Fibroblast of the aortic adventitia (primary cell): Measurements from ENCODE around the gene WNK2. TPM values are rescaled to one million over a fixed set of nuclear protein-coding genes. Genes with fewer than 3 reads are reported as not detected.
"Not testable (repeated sequence)": the region's sequence is repeated elsewhere in the genome, so short reads cannot be mapped to it uniquely, and the experiment has no call there.

Experiments used
- DNase-seq: peaks from one replicate; pipeline ENCODE4 v3.0.0-alpha.2; 2010; ENCODE audit warnings: low read depth
- H3K4me3 ChIP-seq: 2 replicates; pipeline ENCODE4 v1.5.1; 2011; ENCODE audit warnings: low read depth, mild to moderate bottlenecking, control low read depth, low read length, moderate library complexity
- total RNA-seq: library from RNA; depleted of rRNA; stranded (reverse); fragments of >200 nt; gene quantifications from 2 replicates; pipeline ENCODE4 v1.2.3, GENCODE V29; 2012; ENCODE audit warnings: low replicate concordance
- TF ChIP-seq, protein P1 (sequence below): IDR thresholded peaks from 2 replicates; pipeline ENCODE4 v1.5.1; 2011; ENCODE audit warnings: mild to moderate bottlenecking, low read length, control low read depth, inconsistent platforms; ENCODE audit not compliant: insufficient read depth

WNK2 gene
- total RNA-seq, 1 donor = not detected

GRCh38 chr9:93354451-93354850 lies 170.5 kb downstream of the WNK2 start:
- TF ChIP-seq, protein P1, sequence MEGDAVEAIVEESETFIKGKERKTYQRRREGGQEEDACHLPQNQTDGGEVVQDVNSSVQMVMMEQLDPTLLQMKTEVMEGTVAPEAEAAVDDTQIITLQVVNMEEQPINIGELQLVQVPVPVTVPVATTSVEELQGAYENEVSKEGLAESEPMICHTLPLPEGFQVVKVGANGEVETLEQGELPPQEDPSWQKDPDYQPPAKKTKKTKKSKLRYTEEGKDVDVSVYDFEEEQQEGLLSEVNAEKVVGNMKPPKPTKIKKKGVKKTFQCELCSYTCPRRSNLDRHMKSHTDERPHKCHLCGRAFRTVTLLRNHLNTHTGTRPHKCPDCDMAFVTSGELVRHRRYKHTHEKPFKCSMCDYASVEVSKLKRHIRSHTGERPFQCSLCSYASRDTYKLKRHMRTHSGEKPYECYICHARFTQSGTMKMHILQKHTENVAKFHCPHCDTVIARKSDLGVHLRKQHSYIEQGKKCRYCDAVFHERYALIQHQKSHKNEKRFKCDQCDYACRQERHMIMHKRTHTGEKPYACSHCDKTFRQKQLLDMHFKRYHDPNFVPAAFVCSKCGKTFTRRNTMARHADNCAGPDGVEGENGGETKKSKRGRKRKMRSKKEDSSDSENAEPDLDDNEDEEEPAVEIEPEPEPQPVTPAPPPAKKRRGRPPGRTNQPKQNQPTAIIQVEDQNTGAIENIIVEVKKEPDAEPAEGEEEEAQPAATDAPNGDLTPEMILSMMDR = no peak
- no peak overlapping the region for H3K4me3 ChIP-seq
- DNase-seq = no peak

DNA sequence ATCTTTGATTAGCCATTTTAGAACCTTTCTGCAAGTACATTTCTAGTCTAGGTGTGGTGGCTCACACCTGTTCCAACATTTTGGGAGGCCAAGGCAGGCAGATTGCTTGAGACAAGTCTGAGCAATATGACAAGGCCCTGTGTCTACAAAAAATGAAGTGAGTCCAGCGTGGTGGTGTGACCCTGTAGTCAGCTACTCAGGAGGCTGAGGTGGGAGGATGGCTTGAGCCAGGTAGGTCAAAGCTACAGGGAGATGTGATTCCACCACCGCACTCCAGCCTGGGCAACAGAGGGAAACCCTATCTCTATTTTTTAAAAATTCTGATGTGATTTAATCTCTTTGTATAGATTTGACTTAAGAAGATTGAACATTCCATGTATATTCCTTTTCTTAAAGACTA lies 171.9 kb downstream of the WNK2 start:
- no peak overlapping the region for H3K4me3 ChIP-seq
- TF ChIP-seq, protein P1 = no peak
- no peak for DNase-seq

- TF ChIP-seq, protein P1 = no peak
- DNase-seq = no peak
- no peak overlapping the region for H3K4me3 ChIP-seq
Observed at GRCh38 chr9:93357649-93358048, 173.7 kb downstream of the WNK2 start.

DNA sequence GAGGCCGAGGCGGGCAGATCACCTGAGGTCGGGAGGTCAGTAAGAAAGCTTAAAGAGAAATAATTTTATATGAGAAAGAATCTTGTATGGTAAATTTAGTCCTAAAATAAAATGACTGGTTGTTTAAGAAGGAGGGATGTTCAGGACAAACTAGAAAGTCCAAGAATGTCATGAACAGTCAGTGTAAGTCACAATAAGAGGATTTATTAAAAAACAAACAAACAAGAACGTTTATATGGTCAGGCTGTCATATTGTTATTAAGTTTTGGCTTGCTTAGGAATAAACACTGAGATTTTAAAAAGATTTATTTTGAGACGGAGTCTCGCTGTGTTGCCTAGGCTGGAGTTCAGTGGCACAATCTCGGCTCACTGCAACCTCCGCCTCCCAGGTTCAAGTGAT lies 176.0 kb downstream of the WNK2 start:
- not testable (repeated sequence) for H3K4me3 ChIP-seq, DNase-seq

GRCh38 chr9:93361995-93362394 lies 178.1 kb downstream of the WNK2 start:
- DNase-seq = no peak
- no peak overlapping the region for H3K4me3 ChIP-seq
- TF ChIP-seq, protein P1 = no peak

DNA sequence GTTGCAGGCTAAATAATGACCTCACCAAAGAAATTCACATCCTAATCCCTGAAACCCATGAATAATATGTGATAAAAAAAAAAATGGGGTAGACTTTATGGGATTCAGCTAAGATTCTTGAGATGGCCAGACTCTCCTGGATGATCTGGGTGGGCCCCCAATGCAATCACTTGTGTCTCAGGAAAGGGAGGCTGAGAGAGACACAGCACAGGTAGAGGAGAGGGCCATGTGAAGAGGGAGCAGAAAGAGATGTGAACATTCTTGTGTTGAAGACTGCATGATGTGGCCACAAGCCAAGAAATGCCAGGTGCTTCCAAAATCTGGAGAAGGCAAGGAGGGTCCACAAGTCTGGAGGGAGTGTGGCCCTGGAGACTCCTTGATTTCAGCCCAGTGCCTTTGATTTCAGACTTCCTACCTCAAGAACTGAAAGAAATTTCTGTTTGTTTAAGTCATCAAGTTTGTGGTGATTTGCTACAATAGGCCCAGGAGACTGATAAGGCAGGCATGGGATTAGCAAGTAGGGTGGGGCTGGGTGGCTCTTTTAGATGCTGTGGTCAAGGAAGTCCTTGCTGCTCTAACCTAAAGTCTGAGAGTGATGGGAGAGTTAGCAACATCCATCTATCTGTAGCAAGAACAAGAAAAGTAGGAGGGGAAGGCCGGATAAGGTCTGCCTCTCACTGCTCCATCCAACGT lies 180.9 kb downstream of the WNK2 start:
- no peak for DNase-seq
- no peak overlapping the region for H3K4me3 ChIP-seq
- TF ChIP-seq, protein P1 = no peak

- TF ChIP-seq, protein P1 = no peak
- DNase-seq = no peak
- no peak overlapping the region for H3K4me3 ChIP-seq
Observed at GRCh38 chr9:93365427-93366118, 181.6 kb downstream of the WNK2 start.
